Esophagus squamous epithelium (tissue), 5 donors: Measurements from ENCODE around the gene DOHH. TPM values are rescaled to one million over a fixed set of nuclear protein-coding genes. Genes with fewer than 3 reads are reported as not detected.

Experiments
- DNase-seq: peaks from one replicate; lab custom pipeline; 2025; lab: John Stamatoyannopoulos, UW
- H3K27ac ChIP-seq, 4 donors: fragments of 200-600 bp; sonication (generic); one replicate each; pipeline ENCODE4 v1.5.1; 2016 to 2019; ENCODE audit warnings: mild to moderate bottlenecking in 1 of 4
- H3K27me3 ChIP-seq, 4 donors: fragments of 200-600 bp; sonication (generic); 1 replicate in 3 of 4; 2 replicates in 1 of 4; pipeline versions ENCODE4 v1.5.1 to v1.6.0; 2017 to 2021; ENCODE audit warnings: antibody characterized with exemption in 1 of 4
- H3K36me3 ChIP-seq, 3 donors: fragments of 200-600 bp; sonication (generic); one replicate each; pipeline ENCODE4 v1.5.1; 2016 to 2019
- H3K4me1 ChIP-seq, 3 donors: fragments of 200-600 bp; sonication (generic); one replicate each; pipeline ENCODE4 v1.5.1; 2017 to 2019
- H3K4me3 ChIP-seq, 4 donors: fragments of 200-600 bp; sonication (generic); 1 replicate in 3 of 4; 2 replicates in 1 of 4; pipeline ENCODE4 v1.5.1; 2016 to 2019; ENCODE audit warnings: mild to moderate bottlenecking in 2 of 4, moderate library complexity in 1 of 4
- H3K9me3 ChIP-seq, 3 donors: fragments of 200-600 bp; sonication (generic); one replicate each; pipeline ENCODE4 v1.5.1; 2016 to 2019
- CTCF ChIP-seq, 6 experiments: fragments of 450-650 bp in 4 of 6; fragments of 200-600 bp in 2 of 6; sonication (generic) in 2 of 6; IDR thresholded peaks; one replicate each; pipeline ENCODE4 v1.5.1; 2016 to 2019; ENCODE audit warnings: antibody characterized with exemption in 6 of 6, mild to moderate bottlenecking in 4 of 6, moderate library complexity in 4 of 6
- POLR2A ChIP-seq, 4 donors: fragments of 450-650 bp; IDR thresholded peaks; one replicate each; pipeline ENCODE4 v1.6.1; 2017; ENCODE audit warnings: antibody characterized with exemption in 4 of 4, mild to moderate bottlenecking in 4 of 4, moderate library complexity in 3 of 4
- WGBS, 2 donors: methylation state at CpG; one replicate each; pipeline ENCODE4 v1.1.5; 2018; 5-methylcytosine and 5-hydroxymethylcytosine counted together
- intact Hi-C: fragments of 100-400 bp; cut with DNase I; formaldehyde crosslinking; loops from one replicate; pipeline ENCODE4 v1.15.0; 2022
- total RNA-seq, 4 donors: library from RNA; depleted of rRNA; stranded (reverse); fragments of >200 nt; gene quantifications; one replicate each; pipeline ENCODE4 v1.1.0, GENCODE V29; 2016
- donor health status: DM: yes; HTN: yes; CAD: no.

Gene DOHH
- total RNA-seq, 4 donors from 2014 or later, result 21.0 to 29.5 (median 26.4) TPM

GRCh38 chr19:3479834-3480215 is 20.6 kb downstream of the DOHH start:
- whole genome bisulfite sequencing, 2 donors, result 44 to 53% methylated on average over 8 to 9 of the region's 9 CpGs
- TF ChIP-seq POLR2A (IDR thresholded peaks at IDR 0.05), result no peak
- TF ChIP-seq CTCF (IDR thresholded peaks at IDR 0.05), result no peak
- H3K4me3 ChIP-seq, result no peak overlapping the region
- H3K27ac ChIP-seq, result no peak overlapping the region
- no peaks in the 10 kb centered on the region for H3K36me3 ChIP-seq
- H3K4me1 ChIP-seq, result peaks cover 0 to 13% (median 7%) of the 10 kb centered on the region in 3 donors
- peaks cover 0 to 75% (median 4%) of the 10 kb centered on the region in 4 donors for H3K27me3 ChIP-seq
- intact Hi-C loops, result loop anchor here (5.0 kb wide), 1 partner anchor 158 kb away; no protein-coding TSS in a partner anchor
- no peak for DNase-seq
- no peaks in the 10 kb centered on the region for H3K9me3 ChIP-seq

GRCh38 chr19:3479177-3479833 is 21.2 kb downstream of the DOHH start:
- no peaks in the 10 kb centered on the region for H3K36me3 ChIP-seq

GRCh38 chr19:3478409-3479176 is 21.9 kb downstream of the DOHH start:
- Histone ChIP-seq H3K9me3 (no peaks in the 10 kb centered on the region), H3K4me1 (peaks cover 0 to 13% (median 7%) of the 10 kb centered on the region in 3 donors), H3K27me3 (peaks cover 0 to 75% (median 4%) of the 10 kb centered on the region in 4 donors), H3K36me3 (no peaks in the 10 kb centered on the region), H3K27ac (no peak overlapping the region), H3K4me3 (no peak overlapping the region)
- DNase-seq, result no peak
- 31% methylated on average over 22 to 23 of the region's 27 CpGs for WGBS, 2 donors
- intact Hi-C loops, result loop anchor here (5.0 kb wide), 1 partner anchor 156 kb away; no protein-coding TSS in a partner anchor
- TF ChIP-seq CTCF (IDR thresholded peaks at IDR 0.05) (no peak), POLR2A (IDR thresholded peaks at IDR 0.05) (no peak)

More at GRCh38 chr19:3479177-3479833, 21.2 kb downstream of the DOHH start:
- Histone ChIP-seq H3K27me3 (peaks cover 0 to 75% (median 4%) of the 10 kb centered on the region in 4 donors), H3K4me3 (no peak overlapping the region), H3K4me1 (peaks cover 0 to 13% (median 7%) of the 10 kb centered on the region in 3 donors), H3K9me3 (no peaks in the 10 kb centered on the region), H3K27ac (no peak overlapping the region)
- TF ChIP-seq CTCF (IDR thresholded peaks at IDR 0.05) (no peak), POLR2A (IDR thresholded peaks at IDR 0.05) (no peak)
- no peak for DNase-seq
- WGBS, 2 donors, result 30 to 33% methylated on average over 7 of the region's 7 CpGs
- intact Hi-C loops, result loop anchor here (5.0 kb wide), 1 partner anchor 157 kb away; no protein-coding TSS in a partner anchor

GRCh38 chr19:3477951-3478350 is 22.5 kb downstream of the DOHH start:
- intact Hi-C loops, result loop anchor here (5.0 kb wide), 1 partner anchor 156 kb away; no protein-coding TSS in a partner anchor
- Histone ChIP-seq H3K4me1 (peaks cover 0 to 10% (median 7%) of the 10 kb centered on the region in 3 donors), H3K4me3 (no peak overlapping the region), H3K27me3 (peaks cover 0 to 68% (median 4%) of the 10 kb centered on the region in 4 donors), H3K27ac (no peak overlapping the region), H3K36me3 (no peaks in the 10 kb centered on the region), H3K9me3 (no peaks in the 10 kb centered on the region)
- no peak for DNase-seq
- TF ChIP-seq POLR2A (IDR thresholded peaks at IDR 0.05) (no peak), CTCF (IDR thresholded peaks at IDR 0.05) (no peak)
- WGBS, 2 donors, result 92 to 100% methylated on average over 2 of the region's 2 CpGs

GRCh38 chr19:3477506-3477905 is 23.0 kb downstream of the DOHH start:
- Histone ChIP-seq H3K9me3 (no peaks in the 10 kb centered on the region), H3K36me3 (no peaks in the 10 kb centered on the region), H3K27ac (no peak overlapping the region), H3K27me3 (peaks cover 0 to 64% (median 4%) of the 10 kb centered on the region in 4 donors), H3K4me3 (no peak overlapping the region), H3K4me1 (peaks cover 0 to 7% (median 6%) of the 10 kb centered on the region in 3 donors)
- DNase-seq, result no peak
- TF ChIP-seq CTCF (IDR thresholded peaks at IDR 0.05) (no peak), POLR2A (IDR thresholded peaks at IDR 0.05) (no peak)
- intact Hi-C loops, result loop anchor here (5.0 kb wide), 1 partner anchor 155 kb away; no protein-coding TSS in a partner anchor
